ENCODE data around the gene SLC34A1. TPM values are rescaled to one million over a fixed set of nuclear protein-coding genes. Genes with fewer than 3 reads are reported as not detected.

The SLC34A1 gene
- total and polyA plus RNA-seq, 4 donors, result 0.23 to 1.0 (median 0.47) TPM

- Histone ChIP-seq H3K4me1 (ENCODE audit: control insufficient read depth in 4 of 4, insufficient read depth in 4 of 4, low read length in 3 of 4) (peaks cover 19 to 67% (median 55%) of the 10 kb centered on the region in 4 donors), H3K4me3 (ENCODE audit: low read depth in 1 of 3, low read length in 3 of 3) (peak overlapping the region; percentile 75 to 99 (median 93)), H3K27me3 (ENCODE audit: control insufficient read depth in 4 of 4, insufficient read depth in 4 of 4, low read length in 3 of 4) (no peaks in the 10 kb centered on the region), H3K9me3 (ENCODE audit: control insufficient read depth in 4 of 4, low read length in 3 of 4) (no peaks in the 10 kb centered on the region), H3K9ac (ENCODE audit: low read depth in 1 of 2, low read length in 2 of 2) (peak overlapping the region; percentile 84 to 94), H3K36me3 (ENCODE audit: control insufficient read depth in 4 of 4, insufficient read depth in 3 of 4, low read depth in 1 of 4, low read length in 3 of 4) (peaks cover 0 to 9% (median 1%) of the 10 kb centered on the region in 4 donors), H3K27ac (ENCODE audit: low read depth in 1 of 2, low read length in 2 of 2) (peak overlapping the region; percentile 83 to 96)
- DNase-seq (ENCODE audit: low spot score), result no peak
- TF ChIP-seq RXRA (IDR thresholded peaks at IDR 0.05), result no peak
- TF ChIP-seq TAF1 (conservative IDR thresholded peaks at IDR 0.05), result no peak
- TF ChIP-seq, protein P1, sequence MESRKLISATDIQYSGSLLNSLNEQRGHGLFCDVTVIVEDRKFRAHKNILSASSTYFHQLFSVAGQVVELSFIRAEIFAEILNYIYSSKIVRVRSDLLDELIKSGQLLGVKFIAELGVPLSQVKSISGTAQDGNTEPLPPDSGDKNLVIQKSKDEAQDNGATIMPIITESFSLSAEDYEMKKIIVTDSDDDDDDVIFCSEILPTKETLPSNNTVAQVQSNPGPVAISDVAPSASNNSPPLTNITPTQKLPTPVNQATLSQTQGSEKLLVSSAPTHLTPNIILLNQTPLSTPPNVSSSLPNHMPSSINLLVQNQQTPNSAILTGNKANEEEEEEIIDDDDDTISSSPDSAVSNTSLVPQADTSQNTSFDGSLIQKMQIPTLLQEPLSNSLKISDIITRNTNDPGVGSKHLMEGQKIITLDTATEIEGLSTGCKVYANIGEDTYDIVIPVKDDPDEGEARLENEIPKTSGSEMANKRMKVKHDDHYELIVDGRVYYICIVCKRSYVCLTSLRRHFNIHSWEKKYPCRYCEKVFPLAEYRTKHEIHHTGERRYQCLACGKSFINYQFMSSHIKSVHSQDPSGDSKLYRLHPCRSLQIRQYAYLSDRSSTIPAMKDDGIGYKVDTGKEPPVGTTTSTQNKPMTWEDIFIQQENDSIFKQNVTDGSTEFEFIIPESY (IDR thresholded peaks at IDR 0.05), result no peak
- no peak for TF ChIP-seq GABPA (IDR thresholded peaks at IDR 0.05 in 1 of 2, conservative IDR thresholded peaks at IDR 0.05 in 1 of 2)
- no peak for TF ChIP-seq SP1 (IDR thresholded peaks at IDR 0.05)
- no peak for TF ChIP-seq YY1 (IDR thresholded peaks at IDR 0.05)
- TF ChIP-seq MAX (IDR thresholded peaks at IDR 0.05), result no peak
- no peak for TF ChIP-seq FOXA1 (IDR thresholded peaks at IDR 0.05)
- no peak for TF ChIP-seq EGR1 (IDR thresholded peaks at IDR 0.05; ENCODE audit: low read depth in 2 of 2)
- 9% methylated on average over 19 of the region's 19 CpGs for WGBS
Observed at GRCh38 chr5:177350776-177351391, 33.4 kb upstream of the SLC34A1 start.

DNA sequence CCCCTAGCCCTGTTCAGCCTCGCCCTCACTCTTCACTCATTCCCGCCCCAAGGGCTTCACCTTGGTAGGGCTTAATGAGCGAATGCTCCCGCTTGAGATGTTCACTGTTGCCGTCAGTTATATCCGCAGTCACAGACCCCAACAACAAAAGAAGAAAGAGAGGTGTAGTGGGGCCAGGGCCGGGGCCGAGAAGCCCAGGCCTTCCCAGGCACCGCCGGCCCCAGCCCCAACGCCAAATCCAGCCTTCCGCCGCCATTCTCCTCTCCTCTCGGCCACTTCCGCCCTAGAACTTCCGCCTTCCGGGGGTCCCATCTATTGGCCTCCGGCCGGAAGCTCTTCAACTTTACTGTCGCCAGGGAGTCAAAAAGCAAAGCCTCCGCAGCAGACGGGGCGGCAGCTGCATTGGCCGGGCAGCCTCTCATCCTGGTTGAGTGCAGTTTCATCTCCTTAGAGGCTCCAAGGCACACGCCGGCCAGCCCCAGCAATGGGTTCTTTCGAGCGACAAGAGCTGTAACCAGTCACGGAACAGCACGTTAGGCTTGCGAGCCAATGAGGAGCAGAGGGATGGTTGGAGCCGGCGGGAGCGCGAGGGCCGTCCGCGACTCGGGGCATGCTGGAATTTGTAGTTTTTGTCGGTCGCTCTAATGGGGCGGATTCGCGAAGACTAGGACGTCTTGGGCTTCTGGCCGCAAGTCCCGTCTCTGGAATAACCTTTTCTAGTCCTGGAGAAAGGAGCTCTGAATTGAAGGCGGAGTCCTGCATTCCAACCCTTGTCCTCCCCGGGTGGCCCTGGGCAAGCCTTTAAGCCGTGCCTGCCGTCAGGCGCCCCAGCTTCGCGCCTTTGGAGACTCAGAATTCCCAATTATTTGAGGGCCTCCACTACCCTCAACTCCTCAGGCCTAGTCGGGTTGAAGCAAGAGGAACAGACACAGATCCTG, 32.6 kb upstream of the SLC34A1 start, which contains the start of gene LMAN2:
LMAN2 (minus strand) TSS at position 277 of the 938 bp plus-strand sequence; CDS start at position 256, 21 bp downstream.
- DNase-seq (ENCODE audit: low spot score), result peak; percentile 92
- H3K27ac ChIP-seq (ENCODE audit: low read depth in 1 of 2, low read length in 2 of 2), result peak within 1 kb of the TSS; percentile 83 to 96
- TF ChIP-seq FOXA1 (IDR thresholded peaks at IDR 0.05), result no peak
- peak in 1 of 2 donors; percentile 34 for TF ChIP-seq RAD21 (IDR thresholded peaks at IDR 0.05)
- TF ChIP-seq HNF4A (conservative IDR thresholded peaks at IDR 0.05), result no peak
- TF ChIP-seq NR2F2 (IDR thresholded peaks at IDR 0.05), result peak; percentile 60
- peak; percentile 95 for TF ChIP-seq SP1 (IDR thresholded peaks at IDR 0.05)
- TF ChIP-seq, protein P2, sequence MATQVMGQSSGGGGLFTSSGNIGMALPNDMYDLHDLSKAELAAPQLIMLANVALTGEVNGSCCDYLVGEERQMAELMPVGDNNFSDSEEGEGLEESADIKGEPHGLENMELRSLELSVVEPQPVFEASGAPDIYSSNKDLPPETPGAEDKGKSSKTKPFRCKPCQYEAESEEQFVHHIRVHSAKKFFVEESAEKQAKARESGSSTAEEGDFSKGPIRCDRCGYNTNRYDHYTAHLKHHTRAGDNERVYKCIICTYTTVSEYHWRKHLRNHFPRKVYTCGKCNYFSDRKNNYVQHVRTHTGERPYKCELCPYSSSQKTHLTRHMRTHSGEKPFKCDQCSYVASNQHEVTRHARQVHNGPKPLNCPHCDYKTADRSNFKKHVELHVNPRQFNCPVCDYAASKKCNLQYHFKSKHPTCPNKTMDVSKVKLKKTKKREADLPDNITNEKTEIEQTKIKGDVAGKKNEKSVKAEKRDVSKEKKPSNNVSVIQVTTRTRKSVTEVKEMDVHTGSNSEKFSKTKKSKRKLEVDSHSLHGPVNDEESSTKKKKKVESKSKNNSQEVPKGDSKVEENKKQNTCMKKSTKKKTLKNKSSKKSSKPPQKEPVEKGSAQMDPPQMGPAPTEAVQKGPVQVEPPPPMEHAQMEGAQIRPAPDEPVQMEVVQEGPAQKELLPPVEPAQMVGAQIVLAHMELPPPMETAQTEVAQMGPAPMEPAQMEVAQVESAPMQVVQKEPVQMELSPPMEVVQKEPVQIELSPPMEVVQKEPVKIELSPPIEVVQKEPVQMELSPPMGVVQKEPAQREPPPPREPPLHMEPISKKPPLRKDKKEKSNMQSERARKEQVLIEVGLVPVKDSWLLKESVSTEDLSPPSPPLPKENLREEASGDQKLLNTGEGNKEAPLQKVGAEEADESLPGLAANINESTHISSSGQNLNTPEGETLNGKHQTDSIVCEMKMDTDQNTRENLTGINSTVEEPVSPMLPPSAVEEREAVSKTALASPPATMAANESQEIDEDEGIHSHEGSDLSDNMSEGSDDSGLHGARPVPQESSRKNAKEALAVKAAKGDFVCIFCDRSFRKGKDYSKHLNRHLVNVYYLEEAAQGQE (IDR thresholded peaks at IDR 0.05), result no peak
- TF ChIP-seq HNF4G (IDR thresholded peaks at IDR 0.05), result no peak
- TF ChIP-seq ATF3 (IDR thresholded peaks at IDR 0.05), result peak; percentile 19
- TF ChIP-seq YY1 (IDR thresholded peaks at IDR 0.05), result peak; percentile 98
- peak; percentile 59 for TF ChIP-seq TAF1 (conservative IDR thresholded peaks at IDR 0.05)
- no peak for TF ChIP-seq MAX (IDR thresholded peaks at IDR 0.05)
- TF ChIP-seq GABPA (IDR thresholded peaks at IDR 0.05 in 1 of 2, conservative IDR thresholded peaks at IDR 0.05 in 1 of 2), result peak; percentile 99
- peak in 1 of 2 donors; percentile 33 for TF ChIP-seq RXRA (IDR thresholded peaks at IDR 0.05)
- peaks cover 19 to 65% (median 55%) of the 10 kb centered on the region in 4 donors for H3K4me1 ChIP-seq (ENCODE audit: control insufficient read depth in 4 of 4, insufficient read depth in 4 of 4, low read length in 3 of 4)
- H3K9ac ChIP-seq (ENCODE audit: low read depth in 1 of 2, low read length in 2 of 2), result peak within 1 kb of the TSS; percentile 84 to 94
- no peaks in the 10 kb centered on the region for H3K9me3 ChIP-seq (ENCODE audit: control insufficient read depth in 4 of 4, low read length in 3 of 4)
- H3K36me3 ChIP-seq (ENCODE audit: control insufficient read depth in 4 of 4, insufficient read depth in 3 of 4, low read depth in 1 of 4, low read length in 3 of 4), result peaks cover 0 to 9% (median 1%) of the 10 kb centered on the region in 4 donors
- no peaks in the 10 kb centered on the region for H3K27me3 ChIP-seq (ENCODE audit: control insufficient read depth in 4 of 4, insufficient read depth in 4 of 4, low read length in 3 of 4)
- H3K4me3 ChIP-seq (ENCODE audit: low read depth in 1 of 3, low read length in 3 of 3), result peak within 1 kb of the TSS; percentile 75 to 99 (median 93)
- 7% methylated on average over 55 of the region's 55 CpGs for WGBS
